Upper lobe of left lung (tissue), 6 donors: ENCODE results near the gene ELOB. TPM values are rescaled to one million over a fixed set of nuclear protein-coding genes. Genes with fewer than 3 reads are reported as not detected.

Experiments
- ATAC-seq, 2 donors: fragments of 200-7000 bp; cut with Tn5 transposase; one replicate each; pipeline ENCODE4 v1.9.1; 2022; ENCODE audit warnings: mild to moderate bottlenecking in 2 of 2, moderate library complexity in 2 of 2; ENCODE audit not compliant: low FRiP score in 2 of 2
- DNase-seq, 2 donors: peaks; one replicate each; pipeline ENCODE4 v3.0.0-alpha.2; 2019 to 2020
- H3K27ac ChIP-seq, 4 donors: fragments of 200-600 bp; sonication (generic); one replicate each; pipeline ENCODE4 v1.5.1; 2016 to 2019
- H3K27me3 ChIP-seq, 4 donors: fragments of 200-600 bp; sonication (generic); one replicate each; pipeline ENCODE4 v1.5.1; 2017 to 2019
- H3K36me3 ChIP-seq, 4 donors: fragments of 200-600 bp; sonication (generic); one replicate each; pipeline ENCODE4 v1.5.1; 2016 to 2019
- H3K4me1 ChIP-seq, 4 donors: fragments of 200-600 bp; sonication (generic); one replicate each; pipeline ENCODE4 v1.5.1; 2018 to 2019
- H3K4me3 ChIP-seq, 4 donors: fragments of 200-600 bp; sonication (generic); one replicate each; pipeline ENCODE4 v1.5.1; 2017 to 2019; ENCODE audit warnings: mild to moderate bottlenecking in 2 of 4, moderate library complexity in 1 of 4
- H3K9me3 ChIP-seq, 4 donors: fragments of 200-600 bp; sonication (generic); one replicate each; pipeline ENCODE4 v1.5.1; 2018 to 2019
- CTCF ChIP-seq, 6 experiments: fragments of 450-650 bp in 4 of 6; fragments of 200-600 bp in 2 of 6; sonication (generic) in 2 of 6; IDR thresholded peaks; one replicate each; pipeline ENCODE4 v1.5.1; 2016 to 2019; ENCODE audit warnings: antibody characterized with exemption in 6 of 6
- EP300 ChIP-seq, 4 donors: sonication (generic); formaldehyde crosslinking; IDR thresholded peaks; one replicate each; pipeline ENCODE4 v1.5.1; 2017; ENCODE audit warnings: antibody characterized with exemption in 4 of 4, control low read depth in 2 of 4
- POLR2A ChIP-seq, 4 donors: fragments of 450-650 bp; IDR thresholded peaks; one replicate each; pipeline ENCODE4 v1.5.1; 2016 to 2017; ENCODE audit warnings: antibody characterized with exemption in 4 of 4, mild to moderate bottlenecking in 2 of 4
- POLR2AphosphoS5 ChIP-seq, 2 donors: sonication (generic); formaldehyde crosslinking; IDR thresholded peaks; one replicate each; pipeline ENCODE4 v1.5.1; 2017; ENCODE audit warnings: antibody characterized with exemption in 2 of 2
- WGBS, 2 donors: methylation state at CpG; one replicate each; pipeline ENCODE4 v1.1.5; 2017 to 2018; 5-methylcytosine and 5-hydroxymethylcytosine counted together
- total RNA-seq, 6 donors: library from RNA; depleted of rRNA in 4 of 6; stranded (reverse); fragments of >200 nt in 4 of 6; gene quantifications; one replicate each; pipeline versions ENCODE4 v1.1.0 to v1.2.1, GENCODE V29; 2016 to 2021
- donor health status: DM: no; HTN: no; CAD: no; lungs with moderate emphysema.
- donor health status: DM: no; HTN: yes; CAD: no; lungs with severe emphysema.

The ELOB gene
- total RNA-seq, 6 donors from 2014 or later, result 73.3 to 245 (median 145) TPM

GRCh38 chr16:2738615-2739014 lies 38.5 kb downstream of the ELOB start:
- TF ChIP-seq CTCF (IDR thresholded peaks at IDR 0.05) (no peak), POLR2A (IDR thresholded peaks at IDR 0.05) (no peak), POLR2AphosphoS5 (IDR thresholded peaks at IDR 0.05) (no peak), EP300 (IDR thresholded peaks at IDR 0.05) (no peak)
- H3K9me3 ChIP-seq, result no peaks in the 10 kb centered on the region
- no peaks in the 10 kb centered on the region for H3K4me1 ChIP-seq
- 82% methylated on average over 5 of the region's 5 CpGs; no CpG with 5 or more reads in 1 of the 2 donors for WGBS, 2 donors
- H3K36me3 ChIP-seq, result no peaks in the 10 kb centered on the region
- H3K4me3 ChIP-seq, result no peak overlapping the region
- H3K27ac ChIP-seq, result no peak overlapping the region
- H3K27me3 ChIP-seq, result no peaks in the 10 kb centered on the region
- DNase-seq (no peak), ATAC-seq (no peak)

DNA sequence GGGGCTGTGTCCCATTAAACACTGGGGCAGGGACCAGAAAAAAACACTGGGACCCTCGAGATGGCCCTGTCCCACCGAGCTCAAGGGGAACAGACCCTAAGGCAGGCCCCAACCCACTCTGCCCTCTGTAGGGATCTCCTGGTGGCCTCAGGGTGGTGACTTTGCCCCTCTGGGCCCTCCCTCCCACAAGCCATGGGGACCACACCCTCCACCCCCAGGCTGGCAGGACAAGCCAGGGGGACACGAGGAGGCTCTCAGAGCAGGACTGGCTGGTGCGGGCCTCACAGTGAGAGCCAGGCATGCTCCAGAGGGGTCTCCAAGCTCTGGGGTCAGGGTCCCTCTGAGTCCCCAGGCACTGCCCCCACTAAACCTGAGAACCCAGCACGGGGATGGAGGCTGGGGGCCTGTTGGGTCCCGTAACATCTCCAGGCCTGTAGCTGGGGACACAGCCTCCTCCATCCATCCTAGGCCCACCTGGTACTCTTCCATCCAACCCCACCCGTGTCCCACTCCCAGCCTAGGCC lies 39.1 kb downstream of the ELOB start:
- WGBS, 2 donors, result 60 to 84% methylated on average over 1 to 5 of the region's 7 CpGs
- no peaks in the 10 kb centered on the region for H3K27me3 ChIP-seq
- no peaks in the 10 kb centered on the region for H3K4me1 ChIP-seq
- H3K27ac ChIP-seq, result no peak overlapping the region
- no peak overlapping the region for H3K4me3 ChIP-seq
- TF ChIP-seq CTCF (IDR thresholded peaks at IDR 0.05), result no peak
- no peaks in the 10 kb centered on the region for H3K9me3 ChIP-seq
- ATAC-seq, result no peak
- H3K36me3 ChIP-seq, result no peaks in the 10 kb centered on the region
- no peak for DNase-seq

- H3K4me1 ChIP-seq, result no peaks in the 10 kb centered on the region
- no peaks in the 10 kb centered on the region for H3K9me3 ChIP-seq
- H3K36me3 ChIP-seq, result no peaks in the 10 kb centered on the region
- ATAC-seq, result no peak
- H3K27ac ChIP-seq, result no peak overlapping the region
- no peak for DNase-seq
- TF ChIP-seq CTCF (IDR thresholded peaks at IDR 0.05) (no peak), POLR2AphosphoS5 (IDR thresholded peaks at IDR 0.05) (no peak), POLR2A (IDR thresholded peaks at IDR 0.05) (no peak), EP300 (IDR thresholded peaks at IDR 0.05) (no peak)
- 90 to 100% methylated on average over 3 to 5 of the region's 5 CpGs for WGBS, 2 donors
- no peaks in the 10 kb centered on the region for H3K27me3 ChIP-seq
- H3K4me3 ChIP-seq, result no peak overlapping the region
Observed at GRCh38 chr16:2737238-2737605, 39.9 kb downstream of the ELOB start.

GRCh38 chr16:2736476-2737237 lies 40.4 kb downstream of the ELOB start:
- DNase-seq (no peak), ATAC-seq (no peak)
- Histone ChIP-seq H3K27ac (no peak overlapping the region), H3K36me3 (no peaks in the 10 kb centered on the region), H3K27me3 (no peaks in the 10 kb centered on the region), H3K9me3 (no peaks in the 10 kb centered on the region), H3K4me3 (no peak overlapping the region), H3K4me1 (no peaks in the 10 kb centered on the region)
- TF ChIP-seq EP300 (IDR thresholded peaks at IDR 0.05) (no peak), POLR2A (IDR thresholded peaks at IDR 0.05) (no peak), POLR2AphosphoS5 (IDR thresholded peaks at IDR 0.05) (no peak), CTCF (IDR thresholded peaks at IDR 0.05) (no peak)
- 92 to 93% methylated on average over 10 to 11 of the region's 11 CpGs for WGBS, 2 donors
